Fibroblast of lung (primary cell): ENCODE measurements around the gene PIK3R1.

Source experiments
- EZH2 ChIP-seq: IDR thresholded peaks from 2 replicates; pipeline ENCODE4 v1.5.1; 2012; ENCODE audit warnings: low read length, control low read depth, mild to moderate bottlenecking; ENCODE audit errors: missing control alignments
- TF ChIP-seq, protein P1 (sequence below), 2 donors: IDR thresholded peaks in 1 of 2; conservative IDR thresholded peaks in 1 of 2; 1 replicate in 1 of 2; 2 replicates in 1 of 2; pipeline ENCODE4 v1.5.1; 2011 to 2012; ENCODE audit warnings: low read length in 2 of 2, control low read depth in 1 of 2, inconsistent platforms in 1 of 2, low read depth in 1 of 2, mild to moderate bottlenecking in 1 of 2

DNA sequence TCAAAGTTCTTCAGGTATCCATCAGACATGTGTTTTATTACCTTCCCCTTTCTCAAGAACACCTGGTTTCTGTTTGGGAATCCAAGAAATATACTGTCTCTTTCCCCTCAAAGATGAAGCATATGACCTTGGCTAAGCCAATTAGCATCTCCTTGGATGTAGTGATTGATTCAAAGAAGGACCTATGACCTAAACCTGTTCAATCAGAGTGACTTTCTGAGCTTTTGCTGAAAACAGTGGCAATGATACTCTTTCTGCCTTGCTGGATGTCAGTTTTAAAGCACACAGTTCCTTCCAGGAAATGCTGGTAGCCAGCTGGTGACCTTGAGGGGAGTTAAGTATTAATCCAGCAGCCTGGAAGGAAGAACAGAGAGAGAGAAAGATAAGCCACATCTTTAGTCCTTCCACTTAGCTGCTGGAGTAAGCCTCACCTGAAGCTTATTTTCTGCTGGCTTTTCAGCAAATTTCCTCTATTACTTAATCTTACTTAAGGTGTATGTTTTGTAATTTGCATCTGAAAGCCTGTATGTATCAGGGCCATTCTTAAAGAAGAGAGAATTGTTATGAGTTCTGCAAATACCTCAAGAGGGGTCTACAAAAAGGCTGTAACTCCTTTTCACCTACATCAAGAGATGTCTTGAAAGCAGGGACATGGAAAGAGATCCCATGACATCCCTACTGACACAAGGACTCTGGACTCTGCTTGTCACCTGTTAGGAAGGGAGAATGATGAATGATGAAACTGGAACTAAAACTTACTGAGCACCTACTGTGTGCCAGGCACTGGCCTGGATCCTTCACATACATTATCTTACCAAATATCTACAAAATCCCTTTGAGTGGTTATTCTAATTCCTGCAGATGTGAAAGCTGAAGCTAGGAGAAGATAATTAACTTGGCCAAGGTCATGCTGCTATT, 35.2 kb upstream of the PIK3R1 start:
- TF ChIP-seq, protein P1, sequence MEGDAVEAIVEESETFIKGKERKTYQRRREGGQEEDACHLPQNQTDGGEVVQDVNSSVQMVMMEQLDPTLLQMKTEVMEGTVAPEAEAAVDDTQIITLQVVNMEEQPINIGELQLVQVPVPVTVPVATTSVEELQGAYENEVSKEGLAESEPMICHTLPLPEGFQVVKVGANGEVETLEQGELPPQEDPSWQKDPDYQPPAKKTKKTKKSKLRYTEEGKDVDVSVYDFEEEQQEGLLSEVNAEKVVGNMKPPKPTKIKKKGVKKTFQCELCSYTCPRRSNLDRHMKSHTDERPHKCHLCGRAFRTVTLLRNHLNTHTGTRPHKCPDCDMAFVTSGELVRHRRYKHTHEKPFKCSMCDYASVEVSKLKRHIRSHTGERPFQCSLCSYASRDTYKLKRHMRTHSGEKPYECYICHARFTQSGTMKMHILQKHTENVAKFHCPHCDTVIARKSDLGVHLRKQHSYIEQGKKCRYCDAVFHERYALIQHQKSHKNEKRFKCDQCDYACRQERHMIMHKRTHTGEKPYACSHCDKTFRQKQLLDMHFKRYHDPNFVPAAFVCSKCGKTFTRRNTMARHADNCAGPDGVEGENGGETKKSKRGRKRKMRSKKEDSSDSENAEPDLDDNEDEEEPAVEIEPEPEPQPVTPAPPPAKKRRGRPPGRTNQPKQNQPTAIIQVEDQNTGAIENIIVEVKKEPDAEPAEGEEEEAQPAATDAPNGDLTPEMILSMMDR (conservative IDR thresholded peaks at IDR 0.05 in 1 of 2, IDR thresholded peaks at IDR 0.05 in 1 of 2; ENCODE audit: low read depth in 1 of 2, low read length in 2 of 2) = no peak
- no peak for TF ChIP-seq EZH2
